A549 treated with ZK216348 at 1 μM for 4 hours (cell line): ENCODE results near the gene KRTAP10-4. TPM values are rescaled to one million over a fixed set of nuclear protein-coding genes. Genes with fewer than 3 reads are reported as not detected.

ENCODE experiments used
- total RNA-seq: library from RNA; stranded (reverse); fragments of 200-300 nt; extraction: Qiagen RNA extraction; gene quantifications from 5 replicates; pipeline ENCODE4 v1.2.3, GENCODE V29; 2022; ENCODE audit warnings: low read depth

The KRTAP10-4 gene
- total RNA-seq: not detected in 5 replicates

DNA sequence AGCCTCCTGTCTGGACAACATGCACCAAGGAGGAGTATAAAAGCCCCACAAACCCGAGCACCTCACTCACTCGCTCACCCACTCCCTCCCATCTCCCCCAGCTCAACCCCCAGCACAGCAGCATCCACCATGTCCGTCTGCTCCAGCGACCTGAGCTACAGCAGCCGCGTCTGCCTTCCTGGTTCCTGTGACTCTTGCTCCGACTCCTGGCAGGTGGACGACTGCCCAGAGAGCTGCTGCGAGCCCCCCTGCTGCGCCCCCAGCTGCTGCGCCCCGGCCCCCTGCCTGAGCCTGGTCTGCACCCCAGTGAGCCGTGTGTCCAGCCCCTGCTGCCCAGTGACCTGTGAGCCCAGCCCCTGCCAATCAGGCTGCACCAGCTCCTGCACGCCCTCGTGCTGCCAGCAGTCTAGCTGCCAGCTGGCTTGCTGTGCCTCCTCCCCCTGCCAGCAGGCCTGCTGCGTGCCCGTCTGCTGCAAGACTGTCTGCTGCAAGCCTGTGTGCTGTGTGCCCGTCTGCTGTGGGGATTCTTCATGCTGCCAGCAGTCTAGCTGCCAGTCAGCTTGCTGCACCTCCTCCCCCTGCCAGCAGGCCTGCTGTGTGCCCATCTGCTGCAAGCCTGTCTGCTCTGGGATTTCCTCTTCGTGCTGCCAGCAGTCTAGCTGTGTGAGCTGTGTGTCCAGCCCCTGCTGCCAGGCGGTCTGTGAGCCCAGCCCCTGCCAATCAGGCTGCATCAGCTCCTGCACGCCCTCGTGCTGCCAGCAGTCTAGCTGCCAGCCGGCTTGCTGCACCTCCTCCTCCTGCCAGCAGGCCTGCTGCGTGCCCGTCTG, at the start of gene KRTAP10-4:
Gene KRTAP10-4, plus strand, starts transcription at position 100 of the 827 bp plus-strand sequence. Its CDS starts 30 bp downstream, at position 130.

GRCh38 chr21:44539991-44540666, 33.4 kb upstream of the KRTAP10-4 start, which contains the start of gene KRTAP10-1:
Gene KRTAP10-1, minus strand, starts transcription at chr21:44540195. Its CDS starts 45 bp downstream, at chr21:44540150.

GRCh38 chr21:44551340-44551961, 22.1 kb upstream of the KRTAP10-4 start, which contains the start of gene KRTAP10-2:
Gene KRTAP10-2, minus strand, starts transcription at chr21:44551505. Its CDS starts 47 bp downstream, at chr21:44551458.

DNA sequence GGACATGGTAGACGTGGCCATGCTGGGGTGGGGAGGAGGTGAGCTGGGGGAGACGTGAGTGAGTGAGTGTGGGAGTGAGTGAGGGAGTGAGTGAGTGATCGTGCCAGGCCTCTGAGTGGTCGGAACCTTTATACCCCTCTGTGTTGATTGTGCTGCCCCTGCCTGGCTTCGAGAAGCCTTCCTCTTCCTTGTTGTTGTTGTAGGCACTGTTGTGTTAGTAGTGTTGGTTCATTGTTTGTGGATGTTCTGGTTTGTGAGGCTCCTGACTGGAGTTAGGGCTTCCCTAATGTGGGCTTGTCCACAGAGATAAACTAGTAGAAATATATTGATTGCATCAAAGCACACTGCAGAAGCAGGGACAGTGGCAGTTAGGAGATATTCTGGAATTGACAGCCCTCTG, 14.8 kb upstream of the KRTAP10-4 start, which contains the start of gene KRTAP10-3:
Gene KRTAP10-3, minus strand, starts transcription at position 101 of the 400 bp plus-strand sequence. Its CDS starts 80 bp downstream, at position 21.

DNA sequence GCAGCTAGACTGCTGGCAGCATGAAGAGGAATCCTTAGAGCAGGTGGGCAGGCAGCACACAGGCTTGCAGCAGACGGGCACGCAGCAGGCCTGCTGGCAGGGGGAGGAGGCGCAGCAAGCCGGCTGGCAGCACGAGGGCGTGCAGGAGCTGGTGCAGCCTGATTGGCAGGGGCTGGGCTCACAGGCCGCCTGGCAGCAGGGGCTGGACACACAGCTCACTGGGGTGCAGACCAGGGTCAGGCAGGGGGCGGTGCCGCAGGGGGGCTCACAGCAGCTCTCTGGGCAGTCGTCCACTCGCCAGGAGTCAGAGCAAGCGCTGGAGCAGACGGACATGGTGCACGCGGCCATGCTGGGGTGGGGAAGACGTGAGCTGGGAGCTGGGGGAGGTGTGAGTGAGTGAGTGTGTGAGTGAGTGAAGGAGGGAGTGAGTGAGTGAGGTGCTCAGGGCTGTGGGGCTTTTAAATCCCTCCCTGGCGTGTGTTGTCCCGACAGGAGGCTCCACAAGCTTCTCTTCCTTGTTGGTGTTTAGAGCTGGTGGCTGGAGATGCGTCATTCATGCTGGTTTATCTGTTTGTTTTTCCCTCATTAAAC, 6.8 kb downstream of the KRTAP10-4 start, which contains the start of gene KRTAP10-5:
Gene KRTAP10-5, minus strand, starts transcription at position 374 of the 591 bp plus-strand sequence. Its CDS starts 26 bp downstream, at position 348.

DNA sequence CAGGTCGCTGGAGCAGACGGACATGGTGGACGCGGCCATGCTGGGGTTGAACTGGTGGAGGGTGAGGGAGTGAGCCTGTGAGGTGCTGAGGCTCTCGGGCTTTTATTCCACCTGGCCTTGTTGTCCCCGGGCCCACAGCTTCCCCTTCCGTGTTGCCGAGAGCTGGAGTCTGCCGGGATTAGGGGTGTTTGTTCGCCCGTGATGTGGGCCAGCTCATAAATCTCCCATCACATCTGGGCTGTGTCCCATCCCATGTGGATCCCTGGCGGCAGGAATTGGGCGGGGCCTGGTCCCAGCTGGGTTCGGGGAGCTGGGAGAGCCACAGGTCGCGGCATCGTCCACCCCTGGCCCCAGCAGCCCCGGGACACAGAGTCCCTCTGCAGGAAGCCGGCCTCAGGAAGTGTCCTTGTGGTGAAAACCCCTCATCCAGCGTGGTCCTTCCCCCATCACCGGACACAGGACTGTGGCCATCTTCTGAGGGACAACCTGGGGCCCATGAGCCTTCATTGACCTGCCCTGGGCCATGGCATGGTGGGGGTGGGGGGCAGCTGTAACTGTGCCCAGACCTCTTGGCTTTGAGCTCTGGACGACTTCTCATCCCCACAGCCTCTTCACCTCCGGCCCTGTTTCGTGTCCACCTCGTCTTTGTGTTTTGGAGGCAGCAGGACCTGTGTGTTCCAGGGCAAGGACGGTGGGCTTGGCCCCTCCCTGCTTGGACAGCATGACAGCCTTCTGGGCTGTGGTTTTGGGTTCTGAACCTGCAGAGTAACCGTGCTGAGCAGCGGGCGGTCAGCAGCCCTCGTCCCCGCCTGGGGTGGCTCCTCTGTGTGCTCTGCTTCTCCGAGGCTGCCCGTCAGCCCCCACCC, 19.1 kb downstream of the KRTAP10-4 start, which contains the start of gene KRTAP10-6:
Gene KRTAP10-6, minus strand, starts transcription at position 60 of the 866 bp plus-strand sequence. Its CDS starts 21 bp downstream, at position 39.

GRCh38 chr21:44600118-44600978, 26.8 kb downstream of the KRTAP10-4 start, which contains the start of gene KRTAP10-7:
Gene KRTAP10-7, plus strand, starts transcription at chr21:44600597. Its CDS starts 25 bp downstream, at chr21:44600622.

GRCh38 chr21:44612029-44612486, 38.5 kb downstream of the KRTAP10-4 start, which contains the start of gene KRTAP10-8:
Gene KRTAP10-8, plus strand, starts transcription at chr21:44612079. Its CDS starts 22 bp downstream, at chr21:44612101.

Other genes starting within 250 kb of the KRTAP10-4 start
- gene CFAP410, start 234.3 kb upstream of the KRTAP10-4 start, total RNA-seq: 4.2 to 10.9 TPM (median 8.3 TPM) in 5 replicates
- 4.8 to 9.0 TPM (median 8.0 TPM) in 5 replicates for gene TRPM2, start 220.1 kb upstream of the KRTAP10-4 start, total RNA-seq
- gene LRRC3, start 118.2 kb upstream of the KRTAP10-4 start, total RNA-seq: 0.95 to 2.4 TPM (median 1.9 TPM) in 5 replicates
- gene KRTAP10-1, start 33.5 kb upstream of the KRTAP10-4 start, total RNA-seq: not detected in 5 replicates
- gene KRTAP10-2, start 22.2 kb upstream of the KRTAP10-4 start, total RNA-seq: not detected in 5 replicates
- not detected in 5 replicates for gene KRTAP10-3, start 14.9 kb upstream of the KRTAP10-4 start, total RNA-seq
- not detected in 5 replicates for gene KRTAP10-5, start 6.9 kb downstream of the KRTAP10-4 start, total RNA-seq
- gene KRTAP10-6, start 18.8 kb downstream of the KRTAP10-4 start, total RNA-seq: not detected in 5 replicates
- not detected in 5 replicates for gene KRTAP10-7, start 26.9 kb downstream of the KRTAP10-4 start, total RNA-seq
- not detected in 5 replicates for gene KRTAP10-8, start 38.4 kb downstream of the KRTAP10-4 start, total RNA-seq
- gene KRTAP10-9, start 53.4 kb downstream of the KRTAP10-4 start, total RNA-seq: not detected in 5 replicates
- gene KRTAP10-10, start 63.6 kb downstream of the KRTAP10-4 start, total RNA-seq: not detected in 5 replicates
- gene KRTAP10-11, start 72.7 kb downstream of the KRTAP10-4 start, total RNA-seq: not detected in 5 replicates
- not detected in 5 replicates for gene KRTAP12-4, start 80.9 kb downstream of the KRTAP10-4 start, total RNA-seq
- not detected in 5 replicates for gene KRTAP12-3, start 84.2 kb downstream of the KRTAP10-4 start, total RNA-seq
- gene KRTAP12-2, start 93.2 kb downstream of the KRTAP10-4 start, total RNA-seq: not detected in 5 replicates
- not detected in 5 replicates for gene KRTAP12-1, start 108.4 kb downstream of the KRTAP10-4 start, total RNA-seq
- not detected in 5 replicates for gene KRTAP10-12, start 123.4 kb downstream of the KRTAP10-4 start, total RNA-seq
- gene TSPEAR, start 137.8 kb downstream of the KRTAP10-4 start, total RNA-seq: not detected in 5 replicates
- 27.7 to 38.3 TPM (median 35.9 TPM) in 5 replicates for gene UBE2G2, start 228.1 kb downstream of the KRTAP10-4 start, total RNA-seq
- gene SUMO3, start 244.3 kb downstream of the KRTAP10-4 start, total RNA-seq: 47.7 to 70.0 TPM (median 65.5 TPM) in 5 replicates